GM12872 (cell line): Measurements from ENCODE around the gene UTRN.

Experiments
- TF ChIP-seq, protein P1 (sequence below): IDR thresholded peaks from 3 replicates; pipeline ENCODE4 v1.5.1; 2011; ENCODE audit warnings: low read depth, mild to moderate bottlenecking, low read length, moderate library complexity; ENCODE audit not compliant: insufficient read depth

The UTRN gene

DNA sequence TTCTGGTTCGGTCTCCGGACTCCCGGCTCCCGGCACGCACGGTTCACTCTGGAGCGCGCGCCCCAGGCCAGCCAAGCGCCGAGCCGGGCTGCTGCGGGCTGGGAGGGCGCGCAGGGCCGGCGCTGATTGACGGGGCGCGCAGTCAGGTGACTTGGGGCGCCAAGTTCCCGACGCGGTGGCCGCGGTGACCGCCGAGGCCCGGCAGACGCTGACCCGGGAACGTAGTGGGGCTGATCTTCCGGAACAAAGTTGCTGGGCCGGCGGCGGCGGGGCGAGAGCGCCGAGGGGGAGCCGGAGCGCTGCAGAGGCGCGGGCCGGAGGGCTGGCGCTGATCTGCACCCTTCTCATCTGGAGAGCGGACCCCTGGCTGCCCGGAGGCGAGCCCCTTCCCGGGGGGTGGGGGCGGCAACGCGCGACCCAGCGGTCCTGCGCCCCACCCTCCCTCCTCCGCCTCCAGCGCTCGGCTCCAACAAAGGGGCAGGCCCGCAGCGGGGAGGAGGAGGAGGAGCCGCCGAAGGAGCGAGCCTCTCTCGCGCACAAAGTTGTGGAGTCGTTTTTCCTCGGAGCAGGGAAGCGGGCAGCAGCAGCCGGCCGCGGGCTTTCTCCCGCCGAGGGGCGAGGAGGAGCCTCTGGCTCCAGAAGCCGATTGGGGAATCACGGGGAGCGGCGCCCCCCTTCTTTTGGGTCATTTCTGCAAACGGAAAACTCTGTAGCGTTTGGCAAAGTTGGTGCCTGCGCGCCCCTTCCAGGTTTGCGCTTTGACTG lies at the start of gene UTRN:
UTRN (plus strand) TSS at position 553 of the 765 bp plus-strand sequence. CDS start 6,494 bp downstream, outside the sequence.
- TF ChIP-seq, protein P1, sequence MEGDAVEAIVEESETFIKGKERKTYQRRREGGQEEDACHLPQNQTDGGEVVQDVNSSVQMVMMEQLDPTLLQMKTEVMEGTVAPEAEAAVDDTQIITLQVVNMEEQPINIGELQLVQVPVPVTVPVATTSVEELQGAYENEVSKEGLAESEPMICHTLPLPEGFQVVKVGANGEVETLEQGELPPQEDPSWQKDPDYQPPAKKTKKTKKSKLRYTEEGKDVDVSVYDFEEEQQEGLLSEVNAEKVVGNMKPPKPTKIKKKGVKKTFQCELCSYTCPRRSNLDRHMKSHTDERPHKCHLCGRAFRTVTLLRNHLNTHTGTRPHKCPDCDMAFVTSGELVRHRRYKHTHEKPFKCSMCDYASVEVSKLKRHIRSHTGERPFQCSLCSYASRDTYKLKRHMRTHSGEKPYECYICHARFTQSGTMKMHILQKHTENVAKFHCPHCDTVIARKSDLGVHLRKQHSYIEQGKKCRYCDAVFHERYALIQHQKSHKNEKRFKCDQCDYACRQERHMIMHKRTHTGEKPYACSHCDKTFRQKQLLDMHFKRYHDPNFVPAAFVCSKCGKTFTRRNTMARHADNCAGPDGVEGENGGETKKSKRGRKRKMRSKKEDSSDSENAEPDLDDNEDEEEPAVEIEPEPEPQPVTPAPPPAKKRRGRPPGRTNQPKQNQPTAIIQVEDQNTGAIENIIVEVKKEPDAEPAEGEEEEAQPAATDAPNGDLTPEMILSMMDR, result no peak

DNA sequence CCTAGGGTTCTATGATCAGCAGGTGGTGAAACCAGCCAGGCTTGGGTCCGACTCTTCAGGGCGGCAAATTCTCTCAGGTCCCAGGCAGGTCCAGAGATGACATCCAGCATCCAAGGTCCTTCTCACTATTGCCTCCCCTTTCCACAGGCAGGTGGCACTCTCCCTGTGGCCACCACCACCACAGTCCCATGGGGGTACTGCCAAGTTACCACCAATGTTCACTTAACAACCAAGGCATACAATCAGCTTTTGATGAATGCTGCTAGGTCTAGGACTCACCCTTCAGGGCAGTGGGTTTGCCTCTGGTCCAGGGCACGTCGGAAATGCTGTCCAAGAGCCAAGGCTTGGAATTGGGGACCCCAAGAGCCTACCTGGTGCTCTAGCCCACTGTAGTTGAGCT lies 40.4 kb upstream of the UTRN start:
- TF ChIP-seq, protein P1, result no peak

DNA sequence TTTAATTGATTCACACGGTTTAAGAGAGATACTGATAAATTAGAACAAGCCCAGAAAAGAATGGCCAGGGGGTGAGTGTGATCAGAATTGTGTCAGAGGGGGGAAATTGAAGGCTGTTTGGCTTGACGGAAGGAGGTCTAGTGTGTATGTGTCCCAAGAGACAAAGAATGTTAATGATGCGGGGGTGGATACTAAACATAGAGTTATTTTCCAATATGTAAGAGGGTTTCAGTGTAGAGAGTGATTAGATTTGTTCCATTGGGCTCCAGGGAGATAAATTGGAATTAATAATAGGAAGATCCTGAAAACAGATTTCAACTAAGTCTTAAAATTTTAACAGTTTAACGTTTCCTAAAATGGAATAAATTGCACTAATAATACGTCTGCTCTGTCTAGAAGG lies 38.1 kb upstream of the UTRN start:
- TF ChIP-seq, protein P1, result no peak

DNA sequence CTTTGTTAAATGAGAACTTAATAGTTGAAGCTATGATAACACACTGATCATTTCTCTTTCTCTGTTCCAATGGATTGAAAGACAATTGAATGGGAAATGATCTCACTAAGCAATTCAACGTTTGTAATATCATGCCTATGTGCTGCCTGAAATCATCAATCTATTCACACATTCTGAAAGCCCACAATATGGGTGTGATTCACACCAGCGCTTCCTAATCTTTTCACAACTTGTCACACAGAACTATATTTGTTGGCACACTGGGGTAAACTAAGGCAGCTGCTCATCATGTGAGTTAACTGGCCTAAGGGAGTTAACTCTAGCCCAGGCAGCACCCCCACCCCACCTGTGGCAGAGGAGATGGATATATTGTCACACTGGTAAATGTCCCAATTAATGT lies 37.1 kb upstream of the UTRN start:
- TF ChIP-seq, protein P1, result no peak

DNA sequence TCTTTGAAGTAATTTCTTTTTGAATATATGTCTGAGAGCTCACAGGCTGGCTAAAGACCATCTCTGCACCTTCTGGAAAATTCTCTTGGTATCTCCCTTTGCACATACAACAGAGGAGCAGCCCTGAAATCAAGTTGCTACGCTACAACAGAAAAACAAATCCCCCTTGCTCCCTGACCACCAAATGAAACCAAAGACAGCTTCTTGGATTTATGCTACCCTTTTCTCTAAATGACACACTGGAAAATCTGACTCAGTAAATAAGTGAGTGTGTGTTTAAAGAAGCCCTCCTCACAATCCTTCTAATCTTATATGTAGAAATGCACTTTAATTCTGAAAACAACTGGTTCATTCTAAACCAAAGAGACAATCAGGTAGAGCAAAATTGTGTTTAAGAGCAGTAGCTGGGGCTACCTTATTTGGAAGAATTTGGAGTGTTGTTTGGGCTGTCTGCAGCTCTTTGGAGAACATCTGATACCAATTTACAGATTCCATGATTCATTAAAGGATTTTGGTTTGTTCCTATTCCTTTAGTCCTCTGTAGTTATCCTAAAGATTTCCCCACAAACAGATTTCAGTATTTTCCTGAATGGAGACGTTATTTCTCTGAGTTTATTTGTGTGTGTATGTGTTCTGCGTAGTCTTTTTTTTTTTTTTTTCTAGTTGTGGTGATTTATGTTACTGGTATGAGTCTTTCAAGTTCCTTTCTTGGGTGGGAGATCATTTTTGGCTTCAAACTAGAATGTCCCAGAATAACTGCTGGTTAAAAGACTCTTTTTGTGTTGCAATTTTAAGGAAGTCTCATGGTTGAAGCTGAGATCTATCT lies 36.4 kb upstream of the UTRN start:
- TF ChIP-seq, protein P1, result no peak

DNA sequence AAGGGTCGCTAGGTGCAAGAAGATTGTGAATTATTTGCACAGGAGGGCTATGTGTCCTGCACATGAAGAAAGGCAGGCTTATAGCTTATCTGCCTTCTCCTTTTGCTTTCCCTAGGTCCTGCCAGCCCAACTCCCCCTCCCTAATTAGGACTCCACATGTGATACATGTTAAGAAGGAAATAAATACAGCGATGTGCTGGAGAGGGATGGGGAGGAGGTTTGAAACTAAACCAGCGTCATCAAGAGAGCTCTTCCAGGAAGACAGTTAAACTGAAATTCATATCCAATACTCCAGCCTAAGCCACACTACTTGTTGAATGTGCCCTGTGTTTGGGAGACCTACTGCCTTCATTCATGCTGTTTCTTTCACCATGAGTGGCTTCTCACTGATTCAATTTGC lies 34.9 kb upstream of the UTRN start:
- TF ChIP-seq, protein P1, result no peak

DNA sequence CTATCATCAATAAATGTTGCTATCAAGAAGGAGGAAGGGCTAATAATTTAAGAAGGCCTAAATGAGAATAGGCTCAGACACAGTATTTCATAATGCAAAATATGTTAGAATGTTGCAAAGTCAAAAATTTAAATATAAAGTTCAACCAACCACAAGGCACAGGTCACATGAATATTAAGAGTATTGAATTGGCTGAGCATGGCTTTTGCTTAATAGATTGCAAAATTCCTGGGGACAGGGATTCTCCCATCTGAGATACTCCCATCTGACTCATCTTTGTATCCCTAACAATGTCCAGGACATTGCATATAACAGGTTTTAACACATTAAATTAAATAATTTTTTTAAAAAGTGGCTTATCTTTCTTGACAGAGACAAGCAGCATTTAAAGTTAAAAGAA lies 32.9 kb upstream of the UTRN start:
- TF ChIP-seq, protein P1, result no peak
